HAP-1 (cell line): ENCODE measurements around the gene SERINC5.
"Not testable (repeated sequence)": the region's sequence is repeated elsewhere in the genome, so short reads cannot be mapped to it uniquely, and the experiment has no call there.

Experiments
- DNase-seq, 2 experiments: peaks; one replicate each; pipeline ENCODE4 v3.0.0-alpha.2; 2016 to 2020; ENCODE audit warnings: low spot score in 2 of 2
- H3K27me3 ChIP-seq: fragments of 250-450 bp; sonication (Bioruptor Pico); 2 replicates; pipeline ENCODE4 v1.5.1; 2020; ENCODE audit warnings: low read depth, mild to moderate bottlenecking, moderate library complexity
- H3K36me3 ChIP-seq: fragments of 250-450 bp; sonication (Bioruptor Pico); replicated peaks from 2 replicates; pipeline ENCODE4 v1.5.1; 2020; ENCODE audit warnings: mild to moderate bottlenecking
- H3K4me1 ChIP-seq: fragments of 250-450 bp; sonication (Bioruptor Pico); 2 replicates; pipeline ENCODE4 v1.5.1; 2020; ENCODE audit warnings: mild to moderate bottlenecking
- H3K4me3 ChIP-seq: fragments of 250-450 bp; sonication (Bioruptor Pico); 2 replicates; pipeline ENCODE4 v1.5.1; 2020; ENCODE audit warnings: mild to moderate bottlenecking, moderate library complexity
- H3K9me3 ChIP-seq: fragments of 250-450 bp; sonication (Bioruptor Pico); 2 replicates; pipeline ENCODE4 v1.5.1; 2020; ENCODE audit warnings: mild to moderate bottlenecking, moderate library complexity
- in situ Hi-C: fragments of 300-500 bp; cut with MboI; formaldehyde crosslinking; loops from 3 replicates; pipeline ENCODE4 v1.14.3; 2020; ENCODE audit warnings: low sequenced_read_pairs, inconsistent platforms, mixed read lengths

The SERINC5 gene

GRCh38 chr5:80152778-80153177 lies 103.1 kb downstream of the SERINC5 start:
- Histone ChIP-seq H3K9me3 (no peaks in the 10 kb centered on the region), H3K27me3 (no peaks in the 10 kb centered on the region), H3K4me1 (peaks cover 14% of the 10 kb centered on the region), H3K4me3 (no peak overlapping the region), H3K36me3 (no peaks in the 10 kb centered on the region; the same call in 1 of the 2 replicates)
- DNase-seq = no peak
- in situ Hi-C loops = no loop called here

GRCh38 chr5:80151890-80152289 lies 104.0 kb downstream of the SERINC5 start:
- Histone ChIP-seq H3K4me1 (peaks cover 14% of the 10 kb centered on the region), H3K27me3 (no peaks in the 10 kb centered on the region), H3K4me3 (no peak overlapping the region), H3K36me3 (no peaks in the 10 kb centered on the region), H3K9me3 (no peaks in the 10 kb centered on the region)
- in situ Hi-C loops = no loop called here
- DNase-seq = no peak

GRCh38 chr5:80150731-80151130 lies 105.1 kb downstream of the SERINC5 start:
- in situ Hi-C loops = no loop called here
- no peaks in the 10 kb centered on the region for H3K36me3 ChIP-seq
- no peaks in the 10 kb centered on the region for H3K9me3 ChIP-seq
- no peak overlapping the region for H3K4me3 ChIP-seq
- no peaks in the 10 kb centered on the region for H3K27me3 ChIP-seq
- no peak for DNase-seq
- H3K4me1 ChIP-seq = peaks cover 14% of the 10 kb centered on the region

GRCh38 chr5:80149161-80149609 lies 106.7 kb downstream of the SERINC5 start:
- H3K9me3 ChIP-seq = no peaks in the 10 kb centered on the region
- in situ Hi-C loops = no loop called here
- H3K36me3 ChIP-seq = no peaks in the 10 kb centered on the region
- no peaks in the 10 kb centered on the region for H3K27me3 ChIP-seq
- DNase-seq = peak; percentile 75 to 93
- no peak overlapping the region for H3K4me3 ChIP-seq
- H3K4me1 ChIP-seq = peaks cover 14% of the 10 kb centered on the region

- no peaks in the 10 kb centered on the region for H3K36me3 ChIP-seq
- DNase-seq = no peak
- in situ Hi-C loops = no loop called here
- H3K4me1 ChIP-seq = peaks cover 14% of the 10 kb centered on the region
- no peaks in the 10 kb centered on the region for H3K9me3 ChIP-seq
- H3K27me3 ChIP-seq = no peaks in the 10 kb centered on the region
- no peak overlapping the region for H3K4me3 ChIP-seq
Measured at GRCh38 chr5:80147119-80147815, 108.6 kb downstream of the SERINC5 start.

- no peaks in the 10 kb centered on the region for H3K36me3 ChIP-seq
- no peaks in the 10 kb centered on the region for H3K27me3 ChIP-seq
- in situ Hi-C loops = no loop called here
- H3K9me3 ChIP-seq = no peaks in the 10 kb centered on the region
- H3K4me3 ChIP-seq = no peak overlapping the region
- peaks cover 24% of the 10 kb centered on the region for H3K4me1 ChIP-seq
- no peak for DNase-seq
Measured at GRCh38 chr5:80146046-80146445, 109.8 kb downstream of the SERINC5 start.

- Histone ChIP-seq H3K4me3 (no peak overlapping the region), H3K4me1 (peaks cover 33% of the 10 kb centered on the region), H3K27me3 (no peaks in the 10 kb centered on the region), H3K36me3 (no peaks in the 10 kb centered on the region), H3K9me3 (no peaks in the 10 kb centered on the region)
- in situ Hi-C loops = no loop called here
- DNase-seq = no peak
Measured at GRCh38 chr5:80143491-80143890, 112.4 kb downstream of the SERINC5 start.

- Histone ChIP-seq H3K36me3 (no peaks in the 10 kb centered on the region), H3K4me1 (peaks cover 34% of the 10 kb centered on the region), H3K4me3 (no peak overlapping the region), H3K9me3 (no peaks in the 10 kb centered on the region), H3K27me3 (no peaks in the 10 kb centered on the region)
- no peak for DNase-seq
- in situ Hi-C loops = no loop called here
Measured at GRCh38 chr5:80142996-80143395, 112.9 kb downstream of the SERINC5 start.

- no peak overlapping the region for H3K4me3 ChIP-seq
- no peak for DNase-seq
- in situ Hi-C loops = no loop called here
- no peaks in the 10 kb centered on the region for H3K36me3 ChIP-seq
- H3K9me3 ChIP-seq = no peaks in the 10 kb centered on the region; the same call in 1 of the 2 replicates
- H3K27me3 ChIP-seq = no peaks in the 10 kb centered on the region
- H3K4me1 ChIP-seq = peaks cover 36% of the 10 kb centered on the region
Measured at GRCh38 chr5:80141681-80142080, 114.2 kb downstream of the SERINC5 start.

GRCh38 chr5:80141147-80141671 lies 114.6 kb downstream of the SERINC5 start:
- peak in 1 of 2 experiments; percentile 63 for DNase-seq
- Histone ChIP-seq H3K36me3 (no peaks in the 10 kb centered on the region), H3K27me3 (no peaks in the 10 kb centered on the region), H3K4me3 (no peak overlapping the region), H3K9me3 (peaks cover 2% of the 10 kb centered on the region; the same call in 1 of the 2 replicates), H3K4me1 (peaks cover 41% of the 10 kb centered on the region)
- in situ Hi-C loops = no loop called here

- H3K9me3 ChIP-seq = peaks cover 2% of the 10 kb centered on the region; the same call in 1 of the 2 replicates
- peaks cover 46% of the 10 kb centered on the region for H3K4me1 ChIP-seq
- in situ Hi-C loops = no loop called here
- no peak for DNase-seq
- no peaks in the 10 kb centered on the region for H3K36me3 ChIP-seq
- no peak overlapping the region for H3K4me3 ChIP-seq
- H3K27me3 ChIP-seq = no peaks in the 10 kb centered on the region
Measured at GRCh38 chr5:80140496-80140895, 115.4 kb downstream of the SERINC5 start.

- Histone ChIP-seq H3K36me3 (no peaks in the 10 kb centered on the region), H3K27me3 (no peaks in the 10 kb centered on the region), H3K4me3 (no peak overlapping the region), H3K4me1 (peaks cover 48% of the 10 kb centered on the region), H3K9me3 (peaks cover 2% of the 10 kb centered on the region; the same call in 1 of the 2 replicates)
- in situ Hi-C loops = no loop called here
- peak; percentile 26 to 69 for DNase-seq
Measured at GRCh38 chr5:80139466-80139972, 116.3 kb downstream of the SERINC5 start.

- no peak for DNase-seq
- Histone ChIP-seq H3K27me3 (no peaks in the 10 kb centered on the region), H3K36me3 (no peaks in the 10 kb centered on the region), H3K9me3 (peaks cover 2% of the 10 kb centered on the region; the same call in 1 of the 2 replicates), H3K4me3 (no peak overlapping the region), H3K4me1 (peaks cover 58% of the 10 kb centered on the region)
- in situ Hi-C loops = no loop called here
Measured at GRCh38 chr5:80138486-80138885, 117.4 kb downstream of the SERINC5 start.

GRCh38 chr5:80136798-80137197 lies 119.0 kb downstream of the SERINC5 start:
- in situ Hi-C loops, H3K27me3 ChIP-seq, H3K36me3 ChIP-seq, DNase-seq, H3K4me3 ChIP-seq, H3K9me3 ChIP-seq: not testable (repeated sequence)
- peaks cover 60% of the 10 kb centered on the region for H3K4me1 ChIP-seq
